ENCODE measurements around the gene CNBD2. TPM values are rescaled to one million over a fixed set of nuclear protein-coding genes. Genes with fewer than 3 reads are reported as not detected.
"Not testable (repeated sequence)": the region's sequence is repeated elsewhere in the genome, so short reads cannot be mapped to it uniquely, and the experiment has no call there.

Gene CNBD2
- polyA plus RNA-seq (2013, experiment 1 of 2; ENCODE audit: insufficient read length) = not detected
- not detected for polyA plus RNA-seq (2013, experiment 2 of 2; ENCODE audit: insufficient read length)

DNA sequence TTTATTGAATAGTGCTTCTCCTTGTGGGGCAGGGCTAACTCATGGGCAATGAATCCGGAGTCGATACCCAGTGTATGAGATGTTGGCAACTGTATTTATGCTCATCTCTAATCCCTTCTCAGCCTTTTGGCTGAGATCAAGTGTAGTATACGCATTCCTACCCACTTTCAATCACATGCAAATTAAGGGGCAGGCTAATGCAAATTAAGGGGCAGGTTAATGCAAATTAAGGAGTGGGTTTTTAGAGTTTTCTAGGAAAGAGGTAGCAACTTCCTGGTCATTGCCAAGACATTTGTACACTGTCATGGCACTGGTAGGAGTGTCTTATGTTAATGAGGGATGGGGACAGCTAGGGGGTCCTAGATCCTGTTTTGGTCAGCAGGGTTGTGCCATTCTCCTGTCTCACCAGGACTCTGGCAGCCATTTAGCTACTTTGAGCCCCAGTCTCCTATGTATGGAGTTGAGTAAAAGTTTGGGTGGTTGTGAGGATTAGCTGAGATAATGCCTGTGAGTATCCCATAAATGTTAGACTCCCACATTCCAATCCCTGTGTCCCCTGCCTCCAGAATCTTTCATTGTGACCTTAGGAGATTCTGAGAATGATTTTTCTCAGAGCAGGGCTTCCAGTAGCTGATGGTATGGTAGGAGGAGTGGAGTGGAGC is at the start of gene CNBD2:
Gene CNBD2, plus strand, starts transcription at position 612 of the 662 bp plus-strand sequence. CDS start 173 bp downstream, outside the sequence.
- DNase-seq = no peak

DNA sequence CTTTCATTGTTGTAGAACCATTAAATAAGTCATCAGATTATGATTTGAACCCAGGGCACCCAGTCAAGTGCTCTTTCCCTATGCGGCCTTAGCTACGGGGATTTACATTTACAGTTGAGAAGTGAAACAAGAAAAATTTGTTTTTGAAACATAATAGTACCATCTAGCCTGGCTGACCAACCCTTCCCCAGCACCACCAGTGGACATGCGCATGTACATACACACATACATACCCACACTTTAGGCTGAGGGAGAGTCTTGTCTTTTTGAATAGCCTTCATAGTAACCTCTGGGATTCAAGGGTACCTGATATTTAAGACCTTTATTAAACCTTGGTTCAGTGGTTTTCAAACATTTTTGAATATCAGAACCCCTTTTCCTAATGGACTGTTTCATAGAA is 47.9 kb upstream of the CNBD2 start:
- no peak for DNase-seq

DNA sequence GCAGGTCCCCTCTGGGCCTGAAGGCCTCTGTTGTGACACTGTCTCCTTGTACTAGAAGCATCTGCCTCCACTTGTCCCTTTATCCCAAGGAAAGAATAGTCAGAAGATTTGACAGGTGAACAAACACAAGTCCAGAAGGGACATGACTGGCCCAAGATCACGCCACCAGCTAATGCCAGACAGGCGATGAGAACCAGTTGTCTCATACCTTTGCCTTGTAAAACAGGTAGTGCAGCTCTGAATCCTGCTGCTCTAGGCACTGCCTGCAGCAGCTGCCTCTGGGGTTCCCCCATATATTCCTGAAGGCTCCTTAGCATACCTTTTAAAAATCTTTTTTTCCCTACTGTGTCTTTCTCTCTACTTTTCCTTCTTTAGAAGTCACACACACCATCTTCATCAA is 39.1 kb upstream of the CNBD2 start:
- no peak for DNase-seq

DNA sequence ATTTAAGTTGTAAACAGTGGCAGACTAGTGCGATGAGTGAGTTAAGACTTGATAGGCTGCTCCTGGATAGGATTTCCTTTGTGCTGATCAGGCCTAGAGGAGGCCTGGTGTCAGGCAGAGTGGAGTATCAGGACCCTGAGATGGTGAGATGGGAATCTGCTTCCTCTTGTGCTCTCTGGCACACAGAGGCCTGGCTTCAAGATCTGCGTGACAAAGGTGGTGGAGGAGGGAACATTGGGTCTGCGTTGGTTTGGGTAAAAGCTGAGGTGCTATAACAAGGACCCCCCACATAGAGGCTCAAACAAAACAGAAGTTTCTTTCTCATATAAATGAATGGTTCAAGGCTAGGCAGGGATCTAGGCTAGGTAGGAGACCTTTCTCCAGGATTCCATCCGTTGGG is 34.3 kb upstream of the CNBD2 start:
- DNase-seq = no peak

DNA sequence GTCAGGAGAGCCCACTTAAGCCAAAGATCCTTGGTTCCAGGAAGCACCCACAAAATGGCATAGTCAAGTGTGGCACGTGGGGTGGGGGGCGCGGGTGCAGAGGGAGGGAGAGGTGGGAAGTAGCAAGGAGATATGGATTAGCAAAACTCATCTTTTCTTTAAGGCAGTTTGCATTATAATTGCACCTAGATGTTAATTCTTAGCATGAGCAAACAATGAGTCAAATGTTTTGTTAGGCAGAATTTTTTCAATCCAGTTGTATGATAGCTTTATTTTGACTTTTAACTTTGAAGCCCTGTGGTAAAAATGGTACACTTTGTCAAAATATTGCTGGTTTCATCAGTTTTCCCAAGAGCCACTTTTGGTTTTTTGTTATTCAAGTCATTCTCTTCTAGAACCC is 29.1 kb upstream of the CNBD2 start:
- peak; percentile 22 for DNase-seq

DNA sequence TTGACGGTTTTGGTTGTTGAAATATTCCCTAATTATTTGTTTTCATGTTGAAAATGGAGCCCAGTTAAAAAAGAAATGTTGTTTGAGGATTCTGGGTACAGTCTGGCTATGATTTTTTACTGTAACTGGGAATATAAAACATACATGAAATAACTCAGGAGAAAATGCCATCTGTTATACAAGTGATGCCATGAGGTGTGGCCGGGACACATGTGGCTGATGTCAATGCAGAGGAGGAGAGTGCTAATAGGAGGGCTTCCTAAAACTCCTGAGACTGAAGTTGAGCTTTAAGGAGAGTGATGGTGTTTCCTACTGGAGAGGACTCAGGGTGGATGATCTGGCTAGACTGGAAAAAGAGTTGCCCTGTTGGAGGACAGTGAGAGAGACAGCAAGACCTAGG is 26.8 kb upstream of the CNBD2 start:
- no peak for DNase-seq

DNA sequence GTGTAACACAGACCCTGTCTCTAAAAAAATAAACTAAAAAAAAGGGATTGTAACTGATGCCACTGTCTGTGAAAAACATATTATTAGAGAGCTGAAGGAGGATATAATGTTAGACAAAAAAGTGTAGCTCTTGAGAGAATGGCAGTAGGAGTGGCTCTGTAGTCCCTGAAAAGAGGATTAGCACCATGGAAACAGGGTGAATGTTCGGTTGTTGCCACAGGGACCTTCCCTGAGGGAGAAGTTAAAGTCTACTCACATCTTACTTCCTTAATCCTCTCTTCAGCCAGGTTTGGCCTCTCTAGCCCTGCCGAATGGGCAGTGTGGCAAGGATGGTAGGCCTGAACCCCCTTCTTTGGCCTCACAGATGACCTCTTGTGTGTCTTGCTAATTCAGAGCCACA is 26.1 kb upstream of the CNBD2 start:
- no peak for DNase-seq

DNA sequence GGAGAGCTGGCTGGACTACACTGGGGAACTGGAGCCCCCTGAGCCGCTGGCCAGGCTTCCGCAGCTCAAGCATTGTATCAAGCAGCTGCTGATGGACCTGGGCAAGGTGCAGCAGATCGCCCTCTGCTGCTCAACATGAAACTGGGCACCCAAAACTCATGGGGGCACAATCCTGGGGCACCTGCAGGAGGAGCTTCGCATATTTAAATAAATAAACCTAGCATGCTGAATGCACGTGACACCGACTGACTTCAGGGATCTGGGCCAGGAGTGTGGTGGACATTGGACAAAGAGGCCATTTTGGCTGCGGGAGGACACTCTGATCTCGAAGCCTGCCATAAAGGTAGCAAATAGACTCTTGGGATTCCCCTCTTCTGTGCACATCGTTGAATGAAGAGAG is 20.9 kb upstream of the CNBD2 start:
- peak; percentile 21 for DNase-seq

DNA sequence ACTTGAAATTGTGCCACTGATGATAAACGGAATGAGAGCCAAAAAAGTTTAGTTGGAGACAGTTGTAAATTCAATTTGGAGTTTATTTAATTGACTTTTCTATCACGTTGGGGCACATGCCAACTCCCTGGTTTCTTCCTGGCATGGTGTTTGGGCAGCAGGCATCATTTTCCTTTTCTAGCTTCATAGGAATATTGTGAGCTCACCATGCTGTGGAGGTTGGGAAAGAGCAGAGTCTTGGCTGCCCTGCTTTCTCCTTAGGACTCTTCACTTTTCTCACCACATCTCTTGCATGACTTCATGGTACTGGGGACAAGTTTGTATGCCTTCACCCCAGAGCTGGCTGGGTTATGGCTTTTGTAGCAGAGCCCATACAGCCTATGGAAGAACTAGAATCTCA is 20.5 kb upstream of the CNBD2 start:
- no peak for DNase-seq

DNA sequence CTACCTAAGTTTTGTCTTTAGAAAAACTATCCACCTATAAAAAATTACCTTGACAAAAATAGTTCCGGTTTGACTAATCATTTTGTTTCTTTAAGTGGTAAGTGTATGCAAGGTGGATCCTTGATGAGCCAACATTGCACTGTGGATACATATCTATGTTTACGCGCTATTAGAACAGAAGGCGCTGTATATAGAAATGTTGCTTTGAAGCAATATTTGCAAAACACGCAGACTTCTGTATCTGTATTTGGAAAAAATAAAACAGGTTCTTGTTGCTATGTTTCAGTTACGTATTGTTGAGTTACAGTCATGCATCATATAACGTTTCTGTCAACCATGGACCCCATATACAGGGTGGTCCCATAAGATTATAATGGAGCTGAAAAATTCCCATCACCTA is 18.3 kb upstream of the CNBD2 start:
- DNase-seq = no peak

DNA sequence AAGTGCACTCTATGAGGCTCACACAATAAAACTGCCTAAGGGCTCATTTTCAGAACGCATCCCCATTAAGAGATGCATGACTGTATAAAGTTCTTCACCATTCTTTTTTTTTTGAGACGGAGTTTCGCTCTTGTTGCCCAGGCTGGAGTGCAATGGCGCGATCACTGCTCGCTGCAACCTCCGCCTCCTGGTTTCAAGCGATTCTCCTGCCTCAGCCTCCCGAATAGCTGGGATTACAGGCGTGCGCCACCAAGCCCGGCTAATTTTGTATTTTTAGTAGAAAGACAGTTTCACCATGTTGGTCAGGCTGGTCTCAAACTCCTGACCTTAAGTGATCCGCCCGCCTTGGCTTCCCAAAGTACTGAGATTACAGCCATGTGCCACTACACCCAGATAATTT is 16.3 kb upstream of the CNBD2 start:
- DNase-seq = not testable (repeated sequence)

DNA sequence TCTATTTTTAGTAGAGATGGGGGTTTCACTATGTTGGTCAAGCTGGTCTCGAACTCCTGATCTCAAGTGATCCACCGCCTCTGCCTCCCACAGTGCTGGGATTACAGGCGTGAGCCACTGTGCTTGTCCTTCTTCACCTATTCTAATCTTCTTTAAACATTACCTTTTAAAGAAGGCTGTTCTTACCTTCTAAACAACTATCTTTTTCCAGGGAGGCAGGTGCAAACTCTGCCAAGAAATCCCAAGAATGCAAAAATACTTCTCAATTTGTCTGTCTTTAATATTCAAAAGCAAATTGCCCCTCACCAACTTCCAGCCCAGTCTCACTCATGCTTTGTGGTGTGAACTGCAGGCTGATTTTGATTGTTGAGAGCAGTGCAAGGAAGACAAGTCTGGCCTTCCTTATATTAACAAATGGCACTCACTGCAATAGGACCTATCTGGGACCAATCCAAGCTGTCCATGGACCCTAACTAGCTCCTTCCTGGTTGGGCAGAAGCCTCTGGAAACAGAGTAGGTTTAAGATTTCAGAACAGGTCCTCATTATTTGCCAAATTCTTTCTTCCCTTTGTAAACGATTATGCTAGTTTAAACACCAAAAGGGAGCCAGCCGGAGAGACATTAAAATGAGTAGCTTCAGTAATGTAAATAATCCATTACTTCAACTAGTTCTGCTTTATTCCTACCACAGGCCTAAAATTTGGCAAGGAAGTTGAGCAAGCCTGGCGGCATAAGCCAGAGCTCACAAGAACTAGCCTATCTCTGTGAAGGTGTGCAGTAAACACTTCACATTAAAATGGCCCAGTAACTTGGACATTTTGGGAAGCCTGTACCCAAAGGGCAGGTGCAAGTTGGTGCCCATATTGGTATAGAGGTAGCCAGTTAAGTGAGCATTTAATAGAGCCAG is 15.7 kb upstream of the CNBD2 start:
- peak; percentile 13 for DNase-seq

DNA sequence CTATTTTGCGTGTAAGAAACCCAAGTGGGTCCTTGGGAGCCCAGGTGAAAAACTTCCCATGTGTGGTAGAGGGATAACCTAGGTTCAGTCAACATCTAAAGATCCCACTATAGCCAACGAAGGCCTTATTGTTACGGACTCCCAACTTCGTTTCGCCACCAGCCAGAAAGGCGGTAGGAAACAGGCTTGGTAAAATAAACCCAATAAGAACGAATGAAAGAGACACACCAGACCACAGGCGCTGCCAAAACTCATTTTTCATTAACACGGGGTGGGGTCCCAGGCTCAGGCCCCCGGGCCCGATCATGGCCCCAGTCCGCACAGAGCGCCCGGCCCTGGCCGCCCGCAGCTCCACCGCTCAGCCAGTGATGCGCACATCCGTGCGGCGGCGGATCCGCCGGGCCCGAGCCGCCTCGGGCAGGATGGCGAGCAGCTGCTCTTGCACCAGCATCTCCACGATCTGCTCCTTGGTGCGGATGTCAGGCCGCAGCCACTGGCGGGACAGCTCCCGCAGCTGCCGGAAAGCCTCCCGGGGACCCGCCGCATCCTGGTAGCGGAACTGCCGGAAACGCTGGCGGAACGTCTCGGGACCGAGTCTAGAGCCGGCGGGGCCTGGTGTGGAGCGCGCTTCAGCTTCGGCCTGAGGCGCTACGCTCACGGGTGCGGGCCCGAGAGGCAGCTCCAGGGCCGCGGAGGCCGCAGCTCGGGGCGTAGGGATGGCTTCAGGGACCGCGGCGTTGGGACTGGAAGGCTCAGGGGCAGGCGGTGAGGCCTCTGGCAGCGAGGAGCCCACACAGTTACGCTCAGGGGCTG is 14.8 kb upstream of the CNBD2 start:
- DNase-seq = peak; percentile 43

DNA sequence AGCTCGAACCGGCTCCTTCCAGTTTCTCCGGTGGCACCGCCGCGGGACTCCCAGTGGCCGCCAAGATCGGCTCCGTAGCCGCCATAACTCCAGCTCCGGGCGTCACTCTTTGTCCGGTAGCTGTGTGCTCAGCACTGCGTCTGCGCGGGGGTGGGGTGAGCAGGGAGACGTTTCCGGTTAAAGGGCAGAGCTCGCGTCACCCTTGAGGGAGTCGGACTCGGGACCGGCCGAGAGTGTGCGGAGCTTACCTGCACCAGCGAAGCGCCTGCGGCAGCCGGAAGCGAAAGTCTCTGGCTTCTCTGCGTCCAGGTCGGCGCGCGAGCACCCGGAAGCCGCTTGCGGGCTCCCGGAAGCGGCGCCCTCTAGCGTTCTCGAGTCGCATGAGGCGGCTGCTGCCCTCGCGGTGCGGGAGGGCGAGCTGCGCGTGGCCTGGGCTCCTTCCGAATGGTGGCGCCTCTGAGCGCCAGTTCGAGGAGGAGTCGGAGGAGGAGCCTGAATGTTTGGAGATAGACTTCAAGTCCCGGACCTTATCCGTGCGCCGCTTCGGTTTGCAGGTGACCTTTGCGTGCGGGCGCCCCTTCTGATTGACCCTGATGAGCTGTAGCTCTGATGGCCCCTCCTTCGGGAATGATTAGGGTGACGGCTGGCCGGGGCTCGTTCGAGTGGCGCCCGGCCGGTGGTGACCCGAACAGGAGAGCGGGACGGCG is 14.0 kb upstream of the CNBD2 start, which contains the start of gene SCAND1:
Gene SCAND1, minus strand, starts transcription at position 303 of the 707 bp plus-strand sequence. Its CDS starts 218 bp downstream, at position 85.
- DNase-seq = peak; percentile 94

DNA sequence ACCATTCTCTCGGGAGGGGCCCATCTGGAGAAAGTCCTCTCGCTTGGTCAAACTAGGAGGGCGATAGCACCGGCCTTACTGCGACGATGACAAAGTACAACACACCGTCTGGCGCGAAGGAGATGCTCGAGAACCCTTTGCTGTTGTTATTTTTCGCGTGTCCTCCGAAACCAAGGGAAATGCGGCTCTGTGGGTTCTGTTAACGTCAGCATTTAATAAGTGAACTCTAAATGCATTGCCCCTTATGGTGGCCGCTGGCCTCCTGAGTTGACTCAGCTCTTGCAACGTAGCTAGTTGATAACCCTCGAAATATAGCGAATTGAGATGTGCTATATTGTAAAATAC is 13.5 kb upstream of the CNBD2 start:
- peak; percentile 46 for DNase-seq

DNA sequence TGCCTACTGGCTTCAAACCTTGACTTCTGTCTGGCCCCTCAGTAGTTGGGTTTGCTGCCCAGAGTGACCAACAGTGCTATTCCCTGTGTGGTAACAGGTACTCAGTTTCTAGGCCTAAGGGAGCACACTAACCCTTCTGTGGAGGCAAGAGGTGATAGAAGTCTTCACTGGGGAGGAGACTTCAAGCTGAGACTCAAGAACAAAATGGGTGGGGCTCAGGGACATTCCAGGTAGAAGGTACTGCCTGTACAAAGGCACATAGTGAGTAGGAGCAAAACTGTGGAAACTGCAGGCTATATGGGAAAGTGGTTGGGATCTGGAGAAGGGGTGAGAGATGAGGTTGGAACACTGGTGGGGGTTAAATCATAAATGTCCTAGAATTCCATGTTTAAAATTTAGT is 11.8 kb upstream of the CNBD2 start:
- DNase-seq = no peak

DNA sequence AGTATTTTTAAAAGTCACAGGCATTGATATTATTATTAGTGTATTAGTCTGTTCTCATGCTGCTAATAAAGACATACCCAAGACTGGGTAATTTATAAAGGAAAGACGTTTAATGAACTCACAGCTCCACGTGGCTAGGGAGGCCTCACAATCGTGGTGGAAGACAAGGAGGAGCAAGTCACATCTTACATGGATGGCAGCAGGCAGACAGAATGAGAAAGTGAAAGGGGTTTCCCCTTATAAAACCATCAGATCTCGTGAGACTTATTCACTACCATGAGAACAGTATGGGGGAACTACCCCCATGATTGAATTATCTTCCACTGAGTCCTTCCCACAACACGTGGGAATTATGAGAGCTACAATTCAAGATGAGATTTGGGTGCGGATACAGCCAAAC is 9.1 kb upstream of the CNBD2 start:
- not testable (repeated sequence) for DNase-seq

DNA sequence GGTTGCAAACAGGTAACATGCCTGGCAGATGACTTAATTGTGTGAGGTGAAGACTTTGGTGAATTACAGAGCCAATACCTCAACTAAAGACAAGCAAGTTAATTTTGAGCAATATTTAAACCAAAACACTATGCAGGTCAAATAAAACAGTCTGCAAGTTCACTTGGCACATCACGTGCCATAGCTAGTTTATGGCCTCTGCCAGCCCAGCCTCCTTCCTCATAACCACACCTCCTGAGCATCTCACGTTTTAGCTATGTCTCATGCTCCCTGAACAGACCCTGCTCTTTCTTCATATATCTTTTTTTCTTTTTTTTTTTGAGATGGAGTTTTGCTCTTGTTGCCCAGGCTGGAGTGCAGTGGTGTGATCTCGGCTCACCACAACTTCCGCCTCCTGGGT is 4.5 kb upstream of the CNBD2 start:
- no peak for DNase-seq

DNA sequence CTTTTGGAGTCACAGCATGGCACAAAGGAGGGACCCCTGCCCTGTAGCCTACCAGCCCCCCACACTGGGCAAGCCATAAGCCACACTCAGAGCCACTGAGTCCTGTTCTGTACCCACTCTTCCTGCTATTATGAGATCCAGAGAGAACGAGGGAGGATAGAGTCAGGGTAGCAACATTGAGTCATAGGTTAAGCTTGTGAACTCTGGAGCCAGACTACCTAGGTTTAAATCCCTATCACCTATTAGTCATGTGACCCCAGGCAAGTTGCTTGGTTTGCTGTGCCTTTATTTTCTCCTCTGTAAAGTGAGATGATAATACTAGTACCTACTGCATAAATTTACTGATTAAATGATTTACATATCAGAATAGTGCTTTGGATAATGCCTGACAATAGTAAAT is 540 bp downstream of the CNBD2 start:
- no peak for DNase-seq

DNA sequence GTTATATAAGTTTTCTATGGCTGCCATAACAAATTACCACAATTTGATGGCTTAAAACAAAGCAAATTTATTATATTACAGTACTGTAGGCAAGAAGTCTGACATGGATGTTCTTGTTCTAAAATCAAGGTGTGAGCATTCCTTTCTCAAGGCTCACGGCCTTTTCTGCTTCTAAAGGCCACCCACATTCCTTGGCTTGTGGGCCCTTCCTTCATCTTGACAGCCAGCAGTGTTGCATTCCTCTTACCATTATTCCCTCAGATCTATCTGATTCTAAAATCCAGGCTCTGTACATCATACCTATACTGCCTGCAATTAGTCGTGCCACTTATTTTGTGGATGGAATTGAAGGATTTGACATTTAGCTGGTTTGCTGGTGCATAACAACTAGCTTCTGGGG is 3.6 kb downstream of the CNBD2 start:
- DNase-seq = no peak

DNA sequence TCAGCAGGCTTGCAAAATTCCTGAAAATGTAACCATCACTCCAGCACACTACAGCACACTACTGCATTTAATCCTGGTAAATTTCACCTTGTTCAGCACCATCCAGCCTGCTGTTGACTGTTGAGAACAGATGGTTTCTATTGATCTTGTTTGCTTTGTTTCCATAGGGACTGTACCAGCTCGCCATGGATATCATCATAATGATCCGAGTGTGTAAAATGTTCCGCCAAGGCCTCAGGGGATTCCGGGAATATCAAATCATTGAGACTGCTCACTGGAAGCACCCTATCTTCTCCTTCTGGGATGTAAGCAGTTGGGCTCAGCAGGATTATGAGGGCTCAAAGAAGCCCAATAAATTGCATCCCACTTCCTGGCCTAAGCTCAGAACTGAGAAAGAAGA is 4.1 kb downstream of the CNBD2 start:
- DNase-seq = no peak

DNA sequence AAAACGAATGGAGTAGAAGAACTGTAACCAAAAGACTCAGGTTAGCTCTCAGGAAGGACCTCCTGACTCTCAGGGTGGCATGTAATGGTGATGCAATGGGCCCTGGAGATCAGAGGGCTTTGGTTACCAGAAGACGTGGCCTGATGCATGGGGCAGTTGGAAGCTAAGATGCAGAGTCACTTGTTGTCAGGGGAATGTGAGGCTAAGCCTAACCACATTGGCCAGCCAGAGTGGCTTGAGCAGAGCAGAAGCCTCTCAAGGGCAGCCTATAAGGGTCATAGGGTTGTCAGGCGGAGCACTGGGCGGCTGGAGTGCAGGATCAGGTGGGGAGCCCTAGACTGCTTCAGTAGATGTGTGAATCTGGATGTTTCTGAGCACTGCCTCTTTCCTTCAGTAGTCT is 5.9 kb downstream of the CNBD2 start:
- no peak for DNase-seq

All from fibroblast of skin of back (primary cell).